ENCODE results near the gene DLX6.

DNA sequence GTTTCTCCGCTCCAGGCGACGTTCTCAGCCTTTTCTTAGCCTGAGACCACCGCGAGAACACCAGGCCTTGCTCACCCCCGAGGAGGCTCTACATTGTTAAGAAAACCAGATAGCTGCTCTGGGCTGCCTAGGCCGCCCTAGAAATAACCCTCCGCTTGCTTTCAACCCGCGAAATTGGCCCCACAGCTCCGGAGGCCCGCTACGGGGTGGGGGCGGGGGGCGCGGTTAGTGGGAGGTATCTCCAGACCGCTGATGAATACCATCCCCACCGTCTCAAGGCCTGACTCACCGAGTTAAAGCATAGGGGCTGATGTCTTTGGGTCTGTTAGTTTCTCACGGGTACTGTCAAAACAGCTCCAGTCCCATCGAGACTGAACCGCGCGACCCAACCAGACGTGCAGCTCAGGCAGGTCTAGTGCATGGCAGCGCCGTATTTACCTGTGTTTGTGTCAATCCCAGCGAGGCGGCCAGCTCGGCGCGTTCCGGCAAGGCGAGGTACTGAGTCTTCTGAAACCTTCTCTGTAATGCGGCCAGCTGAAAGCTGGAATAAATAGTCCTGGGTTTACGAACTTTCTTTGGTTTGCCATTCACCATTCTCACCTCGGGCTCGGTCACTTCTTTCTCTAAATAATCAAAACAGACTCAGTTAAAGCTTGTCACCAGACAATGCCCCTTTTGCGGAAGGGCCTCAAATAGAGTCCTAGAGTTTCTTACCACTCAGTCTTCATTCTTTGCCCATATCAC, 16.6 kb downstream of the DLX6 start:
- TF ChIP-seq CTCF (IDR thresholded peaks at IDR 0.05) (no peak), POLR2A (IDR thresholded peaks at IDR 0.05) (no peak)

Measured in right lobe of liver (tissue), 4 donors.